Gastroesophageal sphincter (tissue), 3 donors: ENCODE measurements around the gene EIF2AK3.

ENCODE experiments used
- EP300 ChIP-seq: sonication (generic); formaldehyde crosslinking; IDR thresholded peaks from one replicate; pipeline ENCODE4 v1.6.1; 2017; ENCODE audit warnings: antibody characterized with exemption, mild to moderate bottlenecking
- POLR2A ChIP-seq, 2 donors: fragments of 450-650 bp; IDR thresholded peaks; one replicate each; pipeline ENCODE4 v1.6.1; 2017; ENCODE audit warnings: antibody characterized with exemption in 2 of 2, mild to moderate bottlenecking in 2 of 2, moderate library complexity in 1 of 2
- POLR2AphosphoS5 ChIP-seq: sonication (generic); formaldehyde crosslinking; IDR thresholded peaks from one replicate; pipeline ENCODE4 v1.6.1; 2017; ENCODE audit warnings: antibody characterized with exemption
- TF ChIP-seq, protein P1 (sequence below), 4 experiments: fragments of 200-600 bp in 2 of 4; fragments of 450-650 bp in 2 of 4; sonication (generic) in 1 of 4; IDR thresholded peaks; one replicate each; pipeline ENCODE4 v1.5.1; 2017 to 2019; ENCODE audit warnings: antibody characterized with exemption in 4 of 4, mild to moderate bottlenecking in 2 of 4, moderate library complexity in 2 of 4

DNA sequence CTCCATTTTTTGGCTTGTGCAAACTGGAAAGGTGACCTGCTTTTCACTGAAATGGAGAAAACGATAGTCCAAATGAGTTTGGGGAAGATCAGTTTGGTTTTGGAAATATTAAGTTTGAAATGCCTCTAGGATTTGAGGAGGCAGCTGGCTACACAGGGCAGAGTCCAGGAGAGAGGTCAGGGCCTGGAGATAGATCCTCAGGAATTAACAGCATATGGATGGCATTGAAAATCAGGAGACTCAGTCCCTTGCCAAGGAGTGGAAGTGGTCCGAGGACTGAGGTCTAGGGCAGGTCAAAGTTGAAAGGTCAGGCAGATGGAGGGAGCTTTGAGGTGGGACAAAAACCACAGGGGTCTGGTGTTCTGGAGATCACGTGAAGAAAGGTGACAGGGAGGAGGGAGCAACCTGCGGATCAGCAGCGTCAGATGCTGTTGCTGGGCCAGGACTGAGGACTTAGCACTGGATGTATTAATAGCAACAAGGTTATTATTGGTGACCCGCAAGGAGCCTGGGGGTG, 83.7 kb downstream of the EIF2AK3 start:
- TF ChIP-seq POLR2A (IDR thresholded peaks at IDR 0.05) (no peak), POLR2AphosphoS5 (no peak), EP300 (no peak)
- TF ChIP-seq, protein P1, sequence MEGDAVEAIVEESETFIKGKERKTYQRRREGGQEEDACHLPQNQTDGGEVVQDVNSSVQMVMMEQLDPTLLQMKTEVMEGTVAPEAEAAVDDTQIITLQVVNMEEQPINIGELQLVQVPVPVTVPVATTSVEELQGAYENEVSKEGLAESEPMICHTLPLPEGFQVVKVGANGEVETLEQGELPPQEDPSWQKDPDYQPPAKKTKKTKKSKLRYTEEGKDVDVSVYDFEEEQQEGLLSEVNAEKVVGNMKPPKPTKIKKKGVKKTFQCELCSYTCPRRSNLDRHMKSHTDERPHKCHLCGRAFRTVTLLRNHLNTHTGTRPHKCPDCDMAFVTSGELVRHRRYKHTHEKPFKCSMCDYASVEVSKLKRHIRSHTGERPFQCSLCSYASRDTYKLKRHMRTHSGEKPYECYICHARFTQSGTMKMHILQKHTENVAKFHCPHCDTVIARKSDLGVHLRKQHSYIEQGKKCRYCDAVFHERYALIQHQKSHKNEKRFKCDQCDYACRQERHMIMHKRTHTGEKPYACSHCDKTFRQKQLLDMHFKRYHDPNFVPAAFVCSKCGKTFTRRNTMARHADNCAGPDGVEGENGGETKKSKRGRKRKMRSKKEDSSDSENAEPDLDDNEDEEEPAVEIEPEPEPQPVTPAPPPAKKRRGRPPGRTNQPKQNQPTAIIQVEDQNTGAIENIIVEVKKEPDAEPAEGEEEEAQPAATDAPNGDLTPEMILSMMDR (IDR thresholded peaks at IDR 0.05): no peak
